Endometrial microvascular endothelial cells (primary cell): ENCODE results near the gene PARP4. TPM values are rescaled to one million over a fixed set of nuclear protein-coding genes. Genes with fewer than 3 reads are reported as not detected.
"Not testable (repeated sequence)": the region's sequence is repeated elsewhere in the genome, so short reads cannot be mapped to it uniquely, and the experiment has no call there.

Experiments
- in situ Hi-C: cut with HindIII; loops from 2 replicates; pipeline ENCODE4 v1.10.0; 2017; ENCODE audit warnings: low sequenced_read_pairs, low pct_unique_long_range_greater_than_20kb; ENCODE audit errors: inconsistent ontology term
- total RNA-seq: library from RNA; depleted of rRNA; stranded (reverse); fragments of >200 nt; gene quantifications from one replicate; pipeline ENCODE4 v1.2.3, GENCODE V29; 2015; ENCODE audit errors: inconsistent ontology term

The PARP4 gene
- total RNA-seq, 1 donor from 2014 or later = 103 TPM

GRCh38 chr13:24511019-24511815, 1.4 kb downstream of the PARP4 start:
- in situ Hi-C loops = no loop called here

GRCh38 chr13:24506698-24507335, 5.8 kb downstream of the PARP4 start:
- in situ Hi-C loops = no loop called here

- in situ Hi-C loops = not testable (repeated sequence)
Observed at GRCh38 chr13:24506283-24506682, 6.3 kb downstream of the PARP4 start.

- in situ Hi-C loops = no loop called here
Observed at GRCh38 chr13:24505756-24506155, 6.8 kb downstream of the PARP4 start.

- in situ Hi-C loops = no loop called here
Observed at GRCh38 chr13:24505256-24505655, 7.3 kb downstream of the PARP4 start.

- in situ Hi-C loops = no loop called here
Observed at GRCh38 chr13:24503379-24503696, 9.2 kb downstream of the PARP4 start.

GRCh38 chr13:24502533-24503378, 9.8 kb downstream of the PARP4 start:
- in situ Hi-C loops = no loop called here

GRCh38 chr13:24500977-24501376, 11.6 kb downstream of the PARP4 start:
- in situ Hi-C loops = no loop called here

GRCh38 chr13:24497742-24498141, 14.8 kb downstream of the PARP4 start:
- in situ Hi-C loops = no loop called here

- in situ Hi-C loops = not testable (repeated sequence)
Observed at GRCh38 chr13:24496295-24496694, 16.3 kb downstream of the PARP4 start.

- in situ Hi-C loops = no loop called here
Observed at GRCh38 chr13:24495151-24495729, 17.3 kb downstream of the PARP4 start.

GRCh38 chr13:24493356-24493755, 19.2 kb downstream of the PARP4 start:
- in situ Hi-C loops = no loop called here

- in situ Hi-C loops = no loop called here
Observed at GRCh38 chr13:24491845-24492244, 20.7 kb downstream of the PARP4 start.

GRCh38 chr13:24489721-24490120, 22.9 kb downstream of the PARP4 start:
- in situ Hi-C loops = no loop called here

GRCh38 chr13:24488092-24488491, 24.5 kb downstream of the PARP4 start:
- in situ Hi-C loops = not testable (repeated sequence)

- in situ Hi-C loops = not testable (repeated sequence)
Observed at GRCh38 chr13:24486017-24486657, 26.4 kb downstream of the PARP4 start.

GRCh38 chr13:24473686-24474085, 38.9 kb downstream of the PARP4 start:
- in situ Hi-C loops = no loop called here

- in situ Hi-C loops = not testable (repeated sequence)
Observed at GRCh38 chr13:24472129-24472528, 40.4 kb downstream of the PARP4 start.

GRCh38 chr13:24463078-24463477, 49.5 kb downstream of the PARP4 start:
- in situ Hi-C loops = no loop called here
